Amygdala (tissue), 56 donors: Measurements from ENCODE around the gene MPHOSPH8.

Experiments used
- DNase-seq, 56 donors: peaks; one replicate each; lab custom pipeline; 2025; lab: John Stamatoyannopoulos, UW

MPHOSPH8 gene, protein sequence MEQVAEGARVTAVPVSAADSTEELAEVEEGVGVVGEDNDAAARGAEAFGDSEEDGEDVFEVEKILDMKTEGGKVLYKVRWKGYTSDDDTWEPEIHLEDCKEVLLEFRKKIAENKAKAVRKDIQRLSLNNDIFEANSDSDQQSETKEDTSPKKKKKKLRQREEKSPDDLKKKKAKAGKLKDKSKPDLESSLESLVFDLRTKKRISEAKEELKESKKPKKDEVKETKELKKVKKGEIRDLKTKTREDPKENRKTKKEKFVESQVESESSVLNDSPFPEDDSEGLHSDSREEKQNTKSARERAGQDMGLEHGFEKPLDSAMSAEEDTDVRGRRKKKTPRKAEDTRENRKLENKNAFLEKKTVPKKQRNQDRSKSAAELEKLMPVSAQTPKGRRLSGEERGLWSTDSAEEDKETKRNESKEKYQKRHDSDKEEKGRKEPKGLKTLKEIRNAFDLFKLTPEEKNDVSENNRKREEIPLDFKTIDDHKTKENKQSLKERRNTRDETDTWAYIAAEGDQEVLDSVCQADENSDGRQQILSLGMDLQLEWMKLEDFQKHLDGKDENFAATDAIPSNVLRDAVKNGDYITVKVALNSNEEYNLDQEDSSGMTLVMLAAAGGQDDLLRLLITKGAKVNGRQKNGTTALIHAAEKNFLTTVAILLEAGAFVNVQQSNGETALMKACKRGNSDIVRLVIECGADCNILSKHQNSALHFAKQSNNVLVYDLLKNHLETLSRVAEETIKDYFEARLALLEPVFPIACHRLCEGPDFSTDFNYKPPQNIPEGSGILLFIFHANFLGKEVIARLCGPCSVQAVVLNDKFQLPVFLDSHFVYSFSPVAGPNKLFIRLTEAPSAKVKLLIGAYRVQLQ

GRCh38 chr13:19633479-19634255, at the start of gene MPHOSPH8:
Gene MPHOSPH8, plus strand, starts transcription at chr13:19633659. Its CDS starts 90 bp downstream, at chr13:19633749.
- peak; percentile 66 to 97 (median 90) for DNase-seq

- DNase-seq = no peak
Observed at GRCh38 chr13:19586904-19587634, 46.4 kb upstream of the MPHOSPH8 start.

DNA sequence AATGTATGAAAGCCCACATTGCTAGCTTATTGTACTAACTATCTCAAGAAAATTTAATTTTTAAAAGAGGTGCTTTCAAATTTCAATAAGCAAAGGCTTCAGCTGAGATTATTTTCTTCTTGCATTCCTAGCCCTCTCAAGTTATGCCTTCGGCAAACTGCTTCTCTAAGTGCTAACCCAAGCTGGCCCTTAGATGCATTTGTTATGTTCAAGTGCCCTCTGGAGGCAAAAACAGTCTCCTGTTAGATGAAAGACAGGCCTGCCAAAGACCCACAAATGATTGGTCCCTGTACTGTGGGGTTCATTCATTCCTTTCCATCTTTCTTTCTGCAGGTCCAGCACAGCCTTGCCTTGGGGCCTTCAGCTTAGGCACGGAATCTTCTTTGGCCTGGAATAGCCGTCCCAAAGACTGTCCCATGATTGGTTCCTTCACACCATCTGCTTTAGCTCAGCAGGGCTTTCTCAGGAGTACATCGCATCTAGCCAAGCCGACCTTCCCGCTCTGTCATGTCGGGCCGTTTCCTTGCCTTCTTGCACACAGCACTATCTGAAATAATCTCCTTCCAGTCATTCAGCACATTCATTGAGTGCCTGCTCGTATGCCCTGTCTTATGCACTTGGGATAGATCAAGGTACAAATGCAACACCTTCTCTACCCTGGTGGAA, 45.7 kb upstream of the MPHOSPH8 start:
- DNase-seq = peak in 8 of 56 donors; percentile 8 to 43 (median 22)

- DNase-seq = no peak
Observed at GRCh38 chr13:19589312-19589711, 44.1 kb upstream of the MPHOSPH8 start.

GRCh38 chr13:19590423-19590822, 43.0 kb upstream of the MPHOSPH8 start:
- no peak for DNase-seq

GRCh38 chr13:19591864-19592263, 41.6 kb upstream of the MPHOSPH8 start:
- DNase-seq = no peak

DNA sequence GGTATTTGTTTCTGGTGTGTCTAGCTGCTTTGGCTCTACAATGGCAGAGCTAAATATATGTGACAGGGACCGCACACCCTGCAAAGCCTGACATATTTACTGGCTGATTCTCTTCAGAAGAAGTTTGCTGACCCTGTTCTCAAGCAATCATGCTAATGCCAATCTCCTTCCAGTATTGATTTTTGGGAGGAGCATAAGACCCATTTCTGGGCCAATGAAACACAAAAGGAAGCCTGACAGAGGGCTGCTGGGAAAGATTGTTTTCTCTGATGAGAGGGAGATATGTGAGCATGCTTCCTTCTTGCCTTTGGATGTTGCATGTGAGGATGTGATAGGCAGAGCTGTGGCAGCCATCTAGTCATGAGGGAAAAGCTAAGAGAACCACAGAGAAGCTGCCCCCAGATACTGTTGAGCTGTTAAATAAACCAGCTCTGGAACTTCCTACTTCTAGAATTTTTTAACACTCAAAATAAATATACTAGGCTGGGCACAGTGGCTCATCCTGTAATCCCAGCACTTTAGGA, 40.7 kb upstream of the MPHOSPH8 start:
- no peak for DNase-seq

DNA sequence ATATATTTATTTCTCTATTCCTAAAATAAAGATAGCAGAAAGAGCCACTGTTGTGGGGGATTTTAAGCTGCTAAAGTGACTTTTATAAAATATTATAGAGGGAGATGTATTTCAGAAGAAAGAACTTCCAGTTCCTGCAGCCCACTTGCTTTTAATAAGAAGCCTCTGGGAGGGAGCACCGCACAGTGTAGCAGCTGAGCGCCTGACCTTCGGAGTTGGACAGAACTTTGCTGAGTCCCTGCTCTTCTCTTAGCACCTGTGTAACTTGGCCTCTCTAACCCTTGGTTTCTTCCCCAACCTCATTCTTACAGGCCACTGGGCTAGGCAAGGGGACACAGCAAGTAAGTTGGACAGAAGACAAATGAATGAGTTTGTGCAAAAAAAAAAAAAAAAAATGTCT, 37.4 kb upstream of the MPHOSPH8 start:
- DNase-seq = no peak

DNA sequence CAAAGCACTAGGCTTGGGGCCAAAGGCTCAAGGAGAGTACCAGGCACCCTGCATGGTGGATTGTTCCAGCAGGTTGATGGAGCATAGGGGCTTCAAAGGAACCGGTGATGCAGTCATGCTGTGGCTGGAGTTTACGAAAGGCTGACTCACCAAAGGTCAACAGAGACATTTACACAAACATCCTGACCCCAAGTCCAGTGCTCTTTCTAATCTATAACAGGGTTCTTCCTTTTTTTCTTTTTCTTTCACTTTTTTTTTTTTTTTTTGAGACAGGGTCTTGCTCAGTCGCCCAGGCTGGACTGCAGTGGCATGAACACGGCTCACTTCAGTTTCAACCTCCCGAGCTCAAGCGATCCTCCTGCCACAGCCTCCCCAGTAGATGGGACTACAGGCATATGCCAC, 36.5 kb upstream of the MPHOSPH8 start:
- no peak for DNase-seq

DNA sequence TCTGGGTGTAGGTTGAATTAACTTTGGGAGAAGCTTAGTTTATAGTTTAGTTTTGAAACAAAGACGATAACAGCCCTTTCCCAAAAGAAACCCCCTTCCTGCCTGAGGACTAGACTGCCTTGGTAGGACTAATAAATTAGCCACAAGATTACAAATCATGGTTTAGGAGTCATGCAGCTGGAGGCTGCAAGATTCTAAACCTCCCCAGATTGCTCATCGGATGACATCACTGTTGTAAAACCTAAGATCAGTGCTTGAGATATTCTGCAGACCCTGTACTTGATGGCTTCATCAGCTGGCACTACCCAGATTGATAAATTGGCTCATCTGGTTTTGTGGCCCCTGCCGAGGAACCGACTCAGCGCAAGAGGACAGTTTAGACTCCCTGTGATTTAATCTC, 35.9 kb upstream of the MPHOSPH8 start:
- no peak for DNase-seq

- DNase-seq = peak in 1 of 56 donors; percentile 7
Observed at GRCh38 chr13:19601749-19602725, 31.4 kb upstream of the MPHOSPH8 start.

DNA sequence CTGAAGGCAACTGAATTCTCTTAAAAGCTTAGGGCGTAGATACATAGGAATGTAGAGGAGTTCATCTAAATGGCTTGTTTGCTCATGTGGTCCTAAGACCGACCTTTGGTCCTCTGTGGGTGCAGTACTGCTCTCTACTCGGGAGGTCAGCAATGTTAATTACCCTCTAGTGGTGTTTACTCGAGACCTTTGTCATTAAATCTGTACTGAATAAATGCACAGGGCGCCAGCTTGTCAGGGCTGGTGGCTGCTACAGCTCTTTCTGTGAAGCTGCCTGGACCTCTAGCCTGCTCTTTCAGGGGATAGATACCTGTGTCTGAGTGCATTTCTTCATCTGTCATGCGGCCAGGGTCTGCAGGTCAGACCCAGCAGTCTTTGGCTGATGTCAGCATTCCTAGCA, 29.2 kb upstream of the MPHOSPH8 start:
- no peak for DNase-seq

GRCh38 chr13:19605161-19605955, 28.1 kb upstream of the MPHOSPH8 start:
- DNase-seq = no peak

DNA sequence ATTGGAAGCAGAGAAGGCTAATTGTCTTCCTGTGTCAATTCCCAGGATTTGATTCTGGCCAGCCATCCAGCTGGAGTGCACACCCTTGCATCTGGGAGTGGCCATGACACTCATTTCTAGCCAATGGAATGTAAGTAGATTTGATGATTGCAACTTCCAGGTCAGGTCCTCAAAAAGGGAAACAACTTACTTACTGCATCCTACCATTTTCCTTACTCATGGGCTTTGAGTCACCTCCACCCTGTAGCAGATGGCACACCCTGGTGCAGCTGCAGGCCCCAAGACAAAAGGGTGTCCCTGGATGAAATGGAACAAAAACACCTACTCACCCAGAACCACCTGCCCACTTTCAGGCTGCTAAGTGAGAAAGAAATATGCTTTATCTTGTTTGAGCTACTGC, 27.3 kb upstream of the MPHOSPH8 start:
- DNase-seq = peak in 3 of 56 donors; percentile 6 to 10 (median 8)

- no peak for DNase-seq
Observed at GRCh38 chr13:19606737-19607136, 26.7 kb upstream of the MPHOSPH8 start.

GRCh38 chr13:19607523-19608078, 25.9 kb upstream of the MPHOSPH8 start:
- no peak for DNase-seq

- no peak for DNase-seq
Observed at GRCh38 chr13:19618977-19619376, 14.5 kb upstream of the MPHOSPH8 start.
